ENCODE results near the gene TMC6.

GRCh38 chr17:78127239-78127887 is 1.2 kb downstream of the TMC6 start:
- no peak for TF ChIP-seq EZH2 (IDR thresholded peaks at IDR 0.05)
- TF ChIP-seq FOXP2 (optimal IDR thresholded peaks at IDR 0.05; ENCODE audit: control extremely low read depth, extremely low read length, insufficient read depth) = no peak
